ENCODE data around the gene SORD.

The SORD gene

DNA sequence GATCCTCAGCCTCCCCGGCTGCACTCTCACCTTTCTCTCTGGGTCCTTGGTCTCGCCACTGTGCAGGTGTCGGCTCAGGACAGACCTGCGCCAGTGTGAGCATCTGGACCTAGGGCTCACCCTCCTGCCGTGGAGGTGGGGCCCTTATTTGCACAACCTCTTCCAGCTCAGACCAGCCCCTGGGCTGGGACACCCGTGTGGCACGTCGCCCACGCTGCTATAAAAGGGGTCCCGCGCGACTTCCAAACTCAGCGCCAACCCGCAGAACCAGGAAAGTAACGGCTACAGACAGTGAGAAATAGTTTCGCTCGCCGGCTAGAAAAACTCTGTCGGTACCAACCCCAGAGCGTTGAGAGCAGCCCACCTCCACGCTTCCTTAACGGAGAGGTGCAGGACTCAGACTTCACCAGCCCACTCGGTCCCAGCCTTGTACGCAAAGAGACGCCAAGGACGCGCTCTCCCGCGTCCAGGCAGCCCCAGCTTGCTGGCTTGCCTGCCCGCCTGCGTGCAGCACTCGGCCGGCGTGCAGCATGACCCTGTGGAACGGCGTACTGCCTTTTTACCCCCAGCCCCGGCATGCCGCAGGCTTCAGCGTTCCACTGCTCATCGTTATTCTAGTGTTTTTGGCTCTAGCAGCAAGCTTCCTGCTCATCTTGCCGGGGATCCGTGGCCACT, 91.2 kb downstream of the SORD start, which contains the start of the genes DUOX2 and DUOXA2:
DUOX2 (minus strand) TSS at position 97 of the 675 bp plus-strand sequence. CDS start 761 bp downstream, outside the sequence.
DUOXA2 (plus strand) TSS at position 251 of the 675 bp plus-strand sequence; CDS start at position 531, 280 bp downstream.
- no peak for DNase-seq (ENCODE audit: low read depth)
- TF ChIP-seq, protein P1, sequence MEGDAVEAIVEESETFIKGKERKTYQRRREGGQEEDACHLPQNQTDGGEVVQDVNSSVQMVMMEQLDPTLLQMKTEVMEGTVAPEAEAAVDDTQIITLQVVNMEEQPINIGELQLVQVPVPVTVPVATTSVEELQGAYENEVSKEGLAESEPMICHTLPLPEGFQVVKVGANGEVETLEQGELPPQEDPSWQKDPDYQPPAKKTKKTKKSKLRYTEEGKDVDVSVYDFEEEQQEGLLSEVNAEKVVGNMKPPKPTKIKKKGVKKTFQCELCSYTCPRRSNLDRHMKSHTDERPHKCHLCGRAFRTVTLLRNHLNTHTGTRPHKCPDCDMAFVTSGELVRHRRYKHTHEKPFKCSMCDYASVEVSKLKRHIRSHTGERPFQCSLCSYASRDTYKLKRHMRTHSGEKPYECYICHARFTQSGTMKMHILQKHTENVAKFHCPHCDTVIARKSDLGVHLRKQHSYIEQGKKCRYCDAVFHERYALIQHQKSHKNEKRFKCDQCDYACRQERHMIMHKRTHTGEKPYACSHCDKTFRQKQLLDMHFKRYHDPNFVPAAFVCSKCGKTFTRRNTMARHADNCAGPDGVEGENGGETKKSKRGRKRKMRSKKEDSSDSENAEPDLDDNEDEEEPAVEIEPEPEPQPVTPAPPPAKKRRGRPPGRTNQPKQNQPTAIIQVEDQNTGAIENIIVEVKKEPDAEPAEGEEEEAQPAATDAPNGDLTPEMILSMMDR (IDR thresholded peaks at IDR 0.05; ENCODE audit: control insufficient read depth, insufficient read depth, low read depth, low read length, missing control alignments), result no peak
- H3K4me3 ChIP-seq (ENCODE audit: control insufficient read depth, low read depth, low read length), result no peak within 1 kb of the TSS

DNA sequence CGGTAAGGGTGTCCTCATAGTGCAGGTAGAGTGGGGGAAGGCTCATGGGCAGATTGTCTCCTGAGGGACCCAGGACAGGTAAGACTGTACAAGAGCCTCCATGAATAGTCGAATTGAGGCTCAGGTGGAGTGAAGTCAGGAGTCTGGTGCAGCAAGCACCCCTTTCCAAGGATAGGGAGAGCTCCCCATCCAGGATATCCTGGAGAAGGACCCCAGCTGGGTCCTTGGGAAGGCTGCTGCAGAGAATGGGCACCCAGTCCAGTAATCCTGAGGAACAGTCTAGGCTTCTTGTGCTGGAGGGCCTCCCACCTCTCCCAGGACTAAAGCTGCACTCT, 91.7 kb downstream of the SORD start:
- no peak overlapping the region for H3K4me3 ChIP-seq (ENCODE audit: control insufficient read depth, low read depth, low read length)
- TF ChIP-seq, protein P1 (IDR thresholded peaks at IDR 0.05; ENCODE audit: control insufficient read depth, insufficient read depth, low read depth, low read length, missing control alignments), result no peak
- no peak for DNase-seq (ENCODE audit: low read depth)

- no peak overlapping the region for H3K4me3 ChIP-seq (ENCODE audit: control insufficient read depth, low read depth, low read length)
Measured at GRCh38 chr15:45115312-45115820, 92.4 kb downstream of the SORD start.

GRCh38 chr15:45116006-45116481, 93.0 kb downstream of the SORD start:
- TF ChIP-seq, protein P1 (IDR thresholded peaks at IDR 0.05; ENCODE audit: control insufficient read depth, insufficient read depth, low read depth, low read length, missing control alignments), result no peak
- no peak overlapping the region for H3K4me3 ChIP-seq (ENCODE audit: control insufficient read depth, low read depth, low read length)
- no peak for DNase-seq (ENCODE audit: low read depth)

More at GRCh38 chr15:45115312-45115820, 92.4 kb downstream of the SORD start:
- TF ChIP-seq, protein P1 (IDR thresholded peaks at IDR 0.05; ENCODE audit: control insufficient read depth, insufficient read depth, low read depth, low read length, missing control alignments), result no peak
- DNase-seq (ENCODE audit: low read depth), result no peak

DNA sequence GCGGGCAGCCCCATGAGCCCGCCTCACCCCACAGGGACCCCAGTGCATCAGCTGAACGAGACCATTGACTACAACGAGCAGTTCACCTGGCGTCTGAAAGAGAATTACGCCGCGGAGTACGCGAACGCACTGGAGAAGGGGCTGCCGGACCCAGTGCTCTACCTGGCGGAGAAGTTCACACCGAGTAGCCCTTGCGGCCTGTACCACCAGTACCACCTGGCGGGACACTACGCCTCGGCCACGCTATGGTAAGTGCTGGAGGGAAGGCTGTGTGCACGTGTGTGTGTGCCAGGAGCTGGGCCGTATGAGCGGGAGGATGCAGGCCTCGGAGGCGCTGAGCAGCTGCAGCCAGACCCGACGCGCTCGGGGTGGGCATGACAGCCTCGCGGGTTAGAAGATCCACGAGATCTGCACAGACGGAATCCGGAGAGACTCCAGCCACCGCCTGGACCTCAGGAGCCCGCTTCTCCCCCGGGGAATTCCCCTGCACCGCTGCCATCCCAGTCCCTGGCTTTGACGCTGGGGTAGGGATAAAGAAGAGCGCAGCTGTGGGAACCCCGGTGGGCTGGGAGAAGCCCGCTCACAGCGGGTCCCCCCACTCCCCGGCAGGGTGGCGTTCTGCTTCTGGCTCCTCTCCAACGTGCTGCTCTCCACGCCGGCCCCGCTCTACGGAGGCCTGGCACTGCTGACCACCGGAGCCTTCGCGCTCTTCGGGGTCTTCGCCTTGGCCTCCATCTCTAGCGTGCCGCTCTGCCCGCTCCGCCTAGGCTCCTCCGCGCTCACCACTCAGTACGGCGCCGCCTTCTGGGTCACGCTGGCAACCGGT, 93.7 kb downstream of the SORD start:
- TF ChIP-seq, protein P1 (IDR thresholded peaks at IDR 0.05; ENCODE audit: control insufficient read depth, insufficient read depth, low read depth, low read length, missing control alignments), result no peak
- no peak for DNase-seq (ENCODE audit: low read depth)

DNA sequence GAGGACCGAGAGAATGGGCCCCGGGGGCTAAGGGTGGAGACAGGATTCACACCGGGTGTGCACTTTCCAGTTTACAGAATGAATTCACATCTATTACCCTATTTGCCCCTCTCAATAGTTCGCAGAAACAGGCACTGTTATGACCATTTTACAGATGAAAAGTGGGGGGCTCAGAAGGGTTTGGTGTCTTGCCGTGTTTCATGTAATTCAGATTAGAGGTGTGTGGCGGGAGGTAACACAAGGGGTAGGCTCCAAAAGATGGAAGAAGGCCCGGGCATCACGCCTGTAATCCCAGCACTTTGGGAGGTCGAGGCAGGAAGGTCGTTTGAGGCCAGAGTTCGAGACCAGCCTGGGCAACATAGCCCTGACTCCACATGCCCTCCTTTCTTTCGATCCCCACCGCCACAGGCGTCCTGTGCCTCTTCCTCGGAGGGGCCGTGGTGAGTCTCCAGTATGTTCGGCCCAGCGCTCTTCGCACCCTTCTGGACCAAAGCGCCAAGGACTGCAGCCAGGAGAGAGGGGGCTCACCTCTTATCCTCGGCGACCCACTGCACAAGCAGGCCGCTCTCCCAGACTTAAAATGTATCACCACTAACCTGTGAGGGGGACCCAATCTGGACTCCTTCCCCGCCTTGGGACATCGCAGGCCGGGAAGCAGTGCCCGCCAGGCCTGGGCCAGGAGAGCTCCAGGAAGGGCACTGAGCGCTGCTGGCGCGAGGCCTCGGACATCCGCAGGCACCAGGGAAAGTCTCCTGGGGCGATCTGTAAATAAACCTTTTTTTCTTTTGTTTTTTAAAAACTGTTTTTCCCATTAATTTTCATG, 94.5 kb downstream of the SORD start:
- no peak overlapping the region for H3K4me3 ChIP-seq (ENCODE audit: control insufficient read depth, low read depth, low read length)
- TF ChIP-seq, protein P1 (IDR thresholded peaks at IDR 0.05; ENCODE audit: control insufficient read depth, insufficient read depth, low read depth, low read length, missing control alignments), result no peak
- no peak for DNase-seq (ENCODE audit: low read depth)

More for the DNA sequence above, 93.7 kb downstream of the SORD start:
- no peak overlapping the region for H3K4me3 ChIP-seq (ENCODE audit: control insufficient read depth, low read depth, low read length)

Measured in AG09309 (cell line).